H1 (cell line): ENCODE results near the gene INTS2. TPM values are rescaled to one million over a fixed set of nuclear protein-coding genes. Genes with fewer than 3 reads are reported as not detected.

ENCODE experiments used
- CTCF ChIA-PET: fragments of 300-600 bp; sonication (Branson Sonifier 250); formaldehyde crosslinking; loops from one replicate; lab custom pipeline; 2021; ENCODE audit not compliant: partially characterized antibody; lab: Charles Lee
- POLR2A ChIA-PET: fragments of 300-600 bp; sonication (Branson Sonifier 250); formaldehyde crosslinking; loops from one replicate; lab custom pipeline; 2021; ENCODE audit warnings: inconsistent platforms; ENCODE audit not compliant: partially characterized antibody; lab: Charles Lee
- DNase-seq, 2 experiments: peaks; one replicate each; pipeline versions ENCODE4 v3.0.0 to v3.0.0-alpha.2; 2010 to 2022; ENCODE audit warnings: low spot score in 2 of 2, low read depth in 1 of 2, mixed read lengths in 1 of 2
- FAIRE-seq: peaks from 2 replicates; lab custom pipeline; 2011; peaks lifted over from hg19 to GRCh38; lab: Jason Lieb, UNC
- H2AFZ ChIP-seq: 2 replicates; pipeline ENCODE4 v1.8.1; 2012; ENCODE audit warnings: low read length, inconsistent platforms
- H2AK5ac ChIP-seq: 2 replicates; pipeline ENCODE4 v1.6.1; 2013; ENCODE audit warnings: low read depth, low read length
- H2BK120ac ChIP-seq: replicated peaks from 2 replicates; pipeline ENCODE3; 2013; ENCODE audit warnings: low read depth, low read length, inconsistent platforms
- H2BK12ac ChIP-seq: 2 replicates; pipeline ENCODE4 v1.6.1; 2013; ENCODE audit warnings: low read depth, low read length
- H2BK15ac ChIP-seq: 2 replicates; pipeline ENCODE4 v1.6.1; 2013; ENCODE audit warnings: low read length
- H2BK20ac ChIP-seq: 2 replicates; pipeline ENCODE4 v1.6.1; 2013; ENCODE audit warnings: low read length
- H2BK5ac ChIP-seq: 2 replicates; pipeline ENCODE4 v1.6.1; 2013; ENCODE audit warnings: low read depth, low read length
- H3K14ac ChIP-seq: 2 replicates; pipeline ENCODE4 v1.6.1; 2013; ENCODE audit warnings: inconsistent platforms; ENCODE audit not compliant: insufficient read length
- H3K18ac ChIP-seq: 2 replicates; pipeline ENCODE4 v1.6.1; 2013; ENCODE audit warnings: low read length; ENCODE audit errors: extremely low read depth
- H3K23ac ChIP-seq: 2 replicates; pipeline ENCODE4 v1.6.1; 2013; ENCODE audit warnings: inconsistent platforms; ENCODE audit not compliant: insufficient read length
- H3K23me2 ChIP-seq: 2 replicates; pipeline ENCODE4 v1.6.1; 2013; ENCODE audit warnings: low read depth, low read length
- H3K27ac ChIP-seq: 2 replicates; pipeline ENCODE4 v1.6.1; 2011; ENCODE audit warnings: low read depth, low read length, inconsistent platforms
- H3K27me3 ChIP-seq, 4 experiments: replicated peaks in 1 of 4; 1 replicate in 1 of 4; 2 replicates in 3 of 4; pipeline versions ENCODE4 v1.6.1 to v1.8.1; 2011 to 2013; ENCODE audit warnings: low read length in 3 of 4, mild to moderate bottlenecking in 3 of 4, inconsistent platforms in 2 of 4, mixed read lengths in 2 of 4, moderate library complexity in 1 of 4; ENCODE audit not compliant: control insufficient read depth in 3 of 4, insufficient read depth in 3 of 4; ENCODE audit errors: extremely low read depth in 1 of 4
- H3K36me3 ChIP-seq, 4 experiments: 2 replicates each; pipeline versions ENCODE4 v1.6.1 to v1.8.1; 2011 to 2013; ENCODE audit warnings: mild to moderate bottlenecking in 4 of 4, low read length in 3 of 4, moderate library complexity in 2 of 4, control low read depth in 1 of 4, inconsistent platforms in 1 of 4; ENCODE audit not compliant: insufficient read depth in 4 of 4, control insufficient read depth in 2 of 4
- H3K4ac ChIP-seq: replicated peaks from 2 replicates; pipeline ENCODE3; 2013; ENCODE audit warnings: low read length, low read depth, mixed read lengths, inconsistent platforms; ENCODE audit not compliant: insufficient read length
- H3K4me1 ChIP-seq, 4 experiments: replicated peaks in 1 of 4; 1 replicate in 1 of 4; 2 replicates in 3 of 4; pipeline versions ENCODE4 v1.6.1 to v1.8.1; 2011 to 2013; ENCODE audit warnings: low read length in 3 of 4, inconsistent platforms in 2 of 4, mixed read lengths in 1 of 4; ENCODE audit not compliant: insufficient read depth in 4 of 4, control insufficient read depth in 3 of 4
- H3K4me2 ChIP-seq, 2 experiments: 2 replicates each; pipeline versions ENCODE4 v1.6.1 to v1.8.1; 2011 to 2013; ENCODE audit warnings: low read depth in 2 of 2, low read length in 2 of 2, control low read depth in 1 of 2, inconsistent platforms in 1 of 2, mild to moderate bottlenecking in 1 of 2; ENCODE audit not compliant: insufficient read depth in 1 of 2
- H3K4me3 ChIP-seq, 4 experiments: fragments of 200-600, 300-600 bp in 1 of 4; sonication (generic), shearing (Covaris generic), sonication (Bioruptor Twin) in 1 of 4; 2 replicates each; pipeline versions ENCODE4 v1.5.1 to v1.8.1; 2011 to 2016; ENCODE audit warnings: low read length in 4 of 4, low read depth in 3 of 4, control low read depth in 2 of 4, inconsistent platforms in 2 of 4, mild to moderate bottlenecking in 2 of 4, mixed read lengths in 1 of 4, moderate library complexity in 1 of 4; ENCODE audit not compliant: insufficient read depth in 2 of 4; ENCODE audit errors: extremely low read depth in 1 of 4
- H3K56ac ChIP-seq: replicated peaks from 2 replicates; pipeline ENCODE3; 2013; ENCODE audit warnings: low read depth, mild to moderate bottlenecking, mixed read lengths, low read length, inconsistent platforms; ENCODE audit not compliant: insufficient read length
- H3K79me1 ChIP-seq: 2 replicates; pipeline ENCODE4 v1.6.1; 2013; ENCODE audit warnings: low read depth, low read length, control low read depth
- H3K79me2 ChIP-seq, 2 experiments: 2 replicates each; pipeline versions ENCODE4 v1.6.1 to v1.8.1; 2012 to 2013; ENCODE audit warnings: low read length in 2 of 2, mild to moderate bottlenecking in 2 of 2, inconsistent platforms in 1 of 2; ENCODE audit not compliant: insufficient read depth in 2 of 2, control insufficient read depth in 1 of 2
- H3K9ac ChIP-seq, 4 experiments: replicated peaks in 1 of 4; 1 replicate in 1 of 4; 2 replicates in 3 of 4; pipeline versions ENCODE4 v1.6.1 to v1.8.1; 2011 to 2013; ENCODE audit warnings: low read depth in 3 of 4, low read length in 3 of 4, control low read depth in 2 of 4, mild to moderate bottlenecking in 2 of 4, moderate library complexity in 2 of 4, inconsistent platforms in 1 of 4; ENCODE audit errors: extremely low read depth in 1 of 4
- H3K9me3 ChIP-seq, 2 experiments: 2 replicates each; pipeline versions ENCODE4 v1.6.1 to v1.8.1; 2012 to 2013; ENCODE audit warnings: mild to moderate bottlenecking in 2 of 2, moderate library complexity in 2 of 2, control low read depth in 1 of 2, inconsistent platforms in 1 of 2, low read depth in 1 of 2, low read length in 1 of 2, mixed read lengths in 1 of 2; ENCODE audit not compliant: insufficient read depth in 2 of 2
- H4K20me1 ChIP-seq, 2 experiments: replicated peaks in 1 of 2; 2 replicates each; pipeline versions ENCODE3 to v1.8.1; 2011 to 2013; ENCODE audit warnings: inconsistent platforms in 2 of 2, low read length in 2 of 2, mild to moderate bottlenecking in 1 of 2; ENCODE audit not compliant: insufficient read depth in 2 of 2, control insufficient read depth in 1 of 2
- H4K5ac ChIP-seq: 2 replicates; pipeline ENCODE4 v1.6.1; 2013; ENCODE audit warnings: low read length, low read depth, mixed read lengths, inconsistent platforms; ENCODE audit not compliant: insufficient read length
- H4K8ac ChIP-seq: 2 replicates; pipeline ENCODE4 v1.8.0; 2013; ENCODE audit warnings: mild to moderate bottlenecking, moderate library complexity, low read length, inconsistent platforms; ENCODE audit not compliant: insufficient read depth; ENCODE audit errors: extremely low read depth
- H4K91ac ChIP-seq: replicated peaks from 2 replicates; pipeline ENCODE3; 2013; ENCODE audit warnings: low read length, mixed read lengths, inconsistent platforms; ENCODE audit not compliant: insufficient read length
- CEBPB ChIP-seq: IDR thresholded peaks from 2 replicates; pipeline ENCODE4 v1.6.1; 2012; ENCODE audit warnings: low read depth, low read length
- CHD1 ChIP-seq: IDR thresholded peaks from 2 replicates; pipeline ENCODE4 v1.6.1; 2012; ENCODE audit warnings: low read depth, low read length, improper control_type of control experiment
- CTBP2 ChIP-seq: IDR thresholded peaks from 2 replicates; pipeline ENCODE4 v1.7.0; 2011; ENCODE audit warnings: borderline replicate concordance, mild to moderate bottlenecking, moderate library complexity, mixed read lengths, low read length; ENCODE audit not compliant: insufficient read depth, insufficient read length
- HDAC2 ChIP-seq, 2 experiments: fragments of 300-600 bp in 1 of 2; sonication (generic) in 1 of 2; IDR thresholded peaks; 2 replicates each; pipeline ENCODE4 v1.6.1; 2011 to 2012; ENCODE audit warnings: low read depth in 2 of 2, low read length in 2 of 2, mild to moderate bottlenecking in 2 of 2, moderate library complexity in 2 of 2, borderline replicate concordance in 1 of 2, inconsistent platforms in 1 of 2
- KDM1A ChIP-seq: fragments of 200-600, 300-600 bp; sonication (generic); IDR thresholded peaks from 2 replicates; pipeline ENCODE4 v1.7.1; 2016; ENCODE audit warnings: mild to moderate bottlenecking, low read length, borderline replicate concordance
- KDM5A ChIP-seq: fragments of 200-600 bp; IDR thresholded peaks from 2 replicates; pipeline ENCODE4 v1.7.1; 2012; ENCODE audit warnings: mild to moderate bottlenecking, low read length, inconsistent platforms, mixed read lengths
- NRF1 ChIP-seq: IDR thresholded peaks from 2 replicates; pipeline ENCODE4 v1.6.1; 2011; ENCODE audit warnings: mild to moderate bottlenecking, low read depth, low read length, improper control_type of control experiment
- RXRA ChIP-seq: IDR thresholded peaks from 2 replicates; pipeline ENCODE4 v1.6.1; 2011; ENCODE audit warnings: low read depth, mild to moderate bottlenecking, low read length, moderate library complexity; ENCODE audit not compliant: insufficient read depth
- SAP30 ChIP-seq: fragments of 300-600 bp; sonication (generic); IDR thresholded peaks from 2 replicates; pipeline ENCODE4 v1.7.1; 2012; ENCODE audit warnings: low read length, moderate library complexity, mild to moderate bottlenecking, inconsistent platforms; ENCODE audit not compliant: insufficient read depth, insufficient replicate concordance
- TAF1 ChIP-seq: IDR thresholded peaks from 2 replicates; pipeline ENCODE4 v1.6.1; 2011; ENCODE audit warnings: mild to moderate bottlenecking, low read depth, low read length
- WGBS, 2 experiments: shearing (Covaris generic) in 1 of 2; methylation state at CpG; one replicate each; pipeline versions ENCODE4 v1.1.6 to v1.1.7; 2013 to 2015; ENCODE audit warnings: low lambda C conversion rate in 2 of 2, mixed read lengths in 2 of 2, inconsistent platforms in 1 of 2, low coverage in 1 of 2, missing lambda C conversion rate in 1 of 2; ENCODE audit not compliant: insufficient replicate concordance in 2 of 2, insufficient coverage in 1 of 2, insufficient read length in 1 of 2; ENCODE audit errors: extremely low coverage in 1 of 2, missing lambda C conversion rate in 1 of 2; 5-methylcytosine and 5-hydroxymethylcytosine counted together
- polyA plus RNA-seq, 7 experiments: library from polyadenylated mRNA; depleted of rRNA in 3 of 7; stranded (reverse) in 5 of 7; unstranded in 2 of 7; fragments of >200 nt in 5 of 7; fragments of 200-250 nt in 2 of 7; gene quantifications; 1 replicate in 5 of 7; 2 replicates in 1 of 7; 4 replicates in 1 of 7; pipeline versions ENCODE4 v1.2.1 to v1.2.3, GENCODE V29; 2011 to 2013; ENCODE audit warnings: missing spikeins in 2 of 7, mixed read lengths in 2 of 7
- total RNA-seq: library from RNA; stranded (reverse); fragmentation: NEBNext Ultra II Directional; extraction: Animal tissue kit (Norgen Biotek cat#: 25700); gene quantifications from 2 replicates; pipeline ENCODE4 v1.2.1, GENCODE V29; 2021
- TF ChIP-seq, protein P1 (sequence below), 3 experiments: IDR thresholded peaks; 1 replicate in 2 of 3; 2 replicates in 1 of 3; pipeline versions ENCODE4 v1.5.1 to v1.6.1; 2011; ENCODE audit warnings: low read length in 3 of 3, mild to moderate bottlenecking in 3 of 3, inconsistent platforms in 2 of 3, low read depth in 1 of 3, moderate library complexity in 1 of 3; ENCODE audit not compliant: insufficient read depth in 1 of 3; ENCODE audit errors: control extremely low read depth in 1 of 3

INTS2 gene
- total and polyA plus RNA-seq, 2 of the 8 experiments (the other 6 are each of a cell fraction or from before 2014, with no cell fraction given): 9.4 to 21.8 TPM

DNA sequence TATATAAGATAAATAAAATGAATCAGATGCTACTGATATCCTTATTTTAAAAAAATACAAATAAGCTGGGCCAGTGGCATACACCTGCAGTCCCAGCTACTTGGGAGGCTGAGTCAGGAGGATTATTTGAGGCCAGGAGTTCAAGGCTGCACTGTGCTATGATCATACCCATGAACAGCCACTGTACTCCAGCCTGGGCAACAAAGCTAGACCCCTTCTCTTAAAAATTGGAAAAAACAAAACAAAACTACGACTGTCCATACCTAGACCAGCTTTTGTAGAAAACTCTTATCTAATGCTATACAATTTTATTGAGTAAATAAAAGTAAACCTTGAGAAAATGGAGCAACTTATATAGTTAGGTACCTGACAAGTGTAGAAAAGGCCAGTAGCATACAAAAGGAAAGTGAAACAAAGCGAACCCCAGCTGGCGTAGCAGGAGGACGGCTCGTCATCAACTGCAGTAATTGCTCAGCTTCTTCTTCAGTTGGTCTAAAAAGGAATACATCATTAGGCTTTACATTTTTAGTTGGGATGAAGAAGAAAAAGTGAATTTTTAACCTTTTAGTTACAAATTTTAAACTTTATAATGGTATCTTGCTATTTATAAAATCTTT, 23.6 kb downstream of the INTS2 start:
- Histone ChIP-seq H3K18ac (no peak overlapping the region), H3K23ac (no peak overlapping the region), H3K4ac (no peak overlapping the region), H4K20me1 (no peaks in the 10 kb centered on the region), H4K5ac (no peak overlapping the region), H2AFZ (no peak overlapping the region), H2BK5ac (no peak overlapping the region), H3K23me2 (no peaks in the 10 kb centered on the region), H3K27me3 (no peaks in the 10 kb centered on the region), H3K9ac (no peak overlapping the region), H3K4me2 (no peak overlapping the region), H3K79me1 (no peaks in the 10 kb centered on the region), H2BK15ac (no peak overlapping the region), H2BK12ac (no peak overlapping the region), H4K8ac (no peak overlapping the region), H3K4me3 (no peak overlapping the region), H3K14ac (no peak overlapping the region), H3K27ac (no peak overlapping the region), H3K9me3 (no peaks in the 10 kb centered on the region), H3K56ac (no peak overlapping the region), H4K91ac (no peak overlapping the region), H2AK5ac (no peak overlapping the region), H3K36me3 (peaks cover 2 to 47% (median 17%) of the 10 kb centered on the region in 4 experiments; a peak in 6 of 8 replicates), H2BK20ac (no peak overlapping the region), H3K4me1 (no peaks in the 10 kb centered on the region), H3K79me2 (no peaks in the 10 kb centered on the region), H2BK120ac (no peak overlapping the region)
- WGBS, 2 experiments: 96% methylated on average over 5 of the region's 5 CpGs; no CpG with 5 or more reads in 1 of the 2 experiments
- no peak for FAIRE-seq
- no peak for DNase-seq
- CTCF ChIA-PET: no interaction called here
- POLR2A ChIA-PET: no interaction called here
- TF ChIP-seq CHD1 (no peak), RXRA (no peak), KDM1A (no peak), TAF1 (no peak), CEBPB (no peak), HDAC2 (IDR thresholded peaks at IDR 0.05; ENCODE audit: borderline replicate concordance in 1 of 2, low read depth in 2 of 2, low read length in 2 of 2) (no peak), NRF1 (no peak), KDM5A (no peak), CTBP2 (no peak), SAP30 (no peak)
- TF ChIP-seq, protein P1, sequence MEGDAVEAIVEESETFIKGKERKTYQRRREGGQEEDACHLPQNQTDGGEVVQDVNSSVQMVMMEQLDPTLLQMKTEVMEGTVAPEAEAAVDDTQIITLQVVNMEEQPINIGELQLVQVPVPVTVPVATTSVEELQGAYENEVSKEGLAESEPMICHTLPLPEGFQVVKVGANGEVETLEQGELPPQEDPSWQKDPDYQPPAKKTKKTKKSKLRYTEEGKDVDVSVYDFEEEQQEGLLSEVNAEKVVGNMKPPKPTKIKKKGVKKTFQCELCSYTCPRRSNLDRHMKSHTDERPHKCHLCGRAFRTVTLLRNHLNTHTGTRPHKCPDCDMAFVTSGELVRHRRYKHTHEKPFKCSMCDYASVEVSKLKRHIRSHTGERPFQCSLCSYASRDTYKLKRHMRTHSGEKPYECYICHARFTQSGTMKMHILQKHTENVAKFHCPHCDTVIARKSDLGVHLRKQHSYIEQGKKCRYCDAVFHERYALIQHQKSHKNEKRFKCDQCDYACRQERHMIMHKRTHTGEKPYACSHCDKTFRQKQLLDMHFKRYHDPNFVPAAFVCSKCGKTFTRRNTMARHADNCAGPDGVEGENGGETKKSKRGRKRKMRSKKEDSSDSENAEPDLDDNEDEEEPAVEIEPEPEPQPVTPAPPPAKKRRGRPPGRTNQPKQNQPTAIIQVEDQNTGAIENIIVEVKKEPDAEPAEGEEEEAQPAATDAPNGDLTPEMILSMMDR (IDR thresholded peaks at IDR 0.05; ENCODE audit: control extremely low read depth in 1 of 3, insufficient read depth in 1 of 3, low read depth in 1 of 3, low read length in 3 of 3): no peak
